Measurements from ENCODE around the gene EDEM2. TPM values are rescaled to one million over a fixed set of nuclear protein-coding genes. Genes with fewer than 3 reads are reported as not detected.

EDEM2 gene
- total and polyA plus RNA-seq, 2 of the 4 experiments (the other 2 are of a cell fraction): 19.0 to 27.4 TPM

GRCh38 chr20:35172434-35172806 lies 25.3 kb upstream of the EDEM2 start:
- H3K79me1 ChIP-seq (ENCODE audit: low read depth in 1 of 2, low read length in 2 of 2): no peaks in the 10 kb centered on the region; a peak in 1 of 4 replicates
- BruUV-seq (replicated peaks): no TSS peak
- H3K27ac ChIP-seq (ENCODE audit: insufficient read depth, low read length): peak overlapping the region; percentile 69
- H3K14ac ChIP-seq (replicated peaks; ENCODE audit: low read depth, low read length): peak overlapping the region; percentile 87
- H4K20me1 ChIP-seq (ENCODE audit: insufficient read depth, low read length): no peaks in the 10 kb centered on the region
- peak overlapping the region; percentile 75 for H4K91ac ChIP-seq (ENCODE audit: insufficient read depth, low read depth, low read length)
- dilution Hi-C loops (cut with HindIII; ENCODE audit: low sequenced_read_pairs, unreplicated experiment) (no loop called here), in situ Hi-C loops (cut with MboI; ENCODE audit: low sequenced_read_pairs) (no loop called here), intact Hi-C loops (cut with micrococcal nuclease) (loop anchor here (2.0 kb wide), 1 partner anchor 26 kb away; the partner anchor contains the start of gene EDEM2)
- H3K9me3 ChIP-seq (ENCODE audit: control insufficient read depth, insufficient read depth, low read length): no peaks in the 10 kb centered on the region
- TF ChIP-seq ELK1 (IDR thresholded peaks at IDR 0.05; ENCODE audit: borderline replicate concordance, low read depth, low read length): no peak
- no peak for TF ChIP-seq MAFK (IDR thresholded peaks at IDR 0.05; ENCODE audit: low read depth, low read length)
- no peak for TF ChIP-seq BHLHE40 (IDR thresholded peaks at IDR 0.05; ENCODE audit: low read depth, low read length)
- TF ChIP-seq CEBPB (IDR thresholded peaks at IDR 0.05; ENCODE audit: low read depth, low read length): no peak
- peaks cover 4% of the 10 kb centered on the region; the same call in 1 of the 2 replicates for H3K36me3 ChIP-seq (ENCODE audit: control insufficient read depth, insufficient read depth, low read length)
- H2BK120ac ChIP-seq (ENCODE audit: low read depth, low read length): peak overlapping the region; percentile 69
- 0 out of 2 replicates have a peak overlapping the region, but pooled peaks have one; percentile 48 for H3K18ac ChIP-seq (ENCODE audit: low read depth, low read length)
- H3K9ac ChIP-seq (ENCODE audit: low read depth, low read length): peak overlapping the region; percentile 60
- H2AK9ac ChIP-seq (replicated peaks; ENCODE audit: low read depth, low read length, poor library complexity): peak overlapping the region; percentile 59
- peak overlapping the region; percentile 51; the same call in 1 of the 2 replicates for H2BK20ac ChIP-seq (ENCODE audit: low read depth, low read length)
- peak overlapping the region; percentile 51; the same call in 1 of the 2 replicates for H4K5ac ChIP-seq (ENCODE audit: low read depth, low read length)
- H4K8ac ChIP-seq (ENCODE audit: low read depth in 2 of 2, low read length in 2 of 2): peak overlapping the region; percentile 59 to 77
- WGBS, 2 experiments (ENCODE audit: extremely low coverage in 2 of 2, insufficient read length in 1 of 2): 60% methylated on average over 1 of the region's 3 CpGs; no CpG with 5 or more reads in 1 of the 2 experiments
- H2BK15ac ChIP-seq (ENCODE audit: low read depth, low read length): peak overlapping the region; percentile 72; the same call in 2 of the 3 replicates
- ATAC-seq (ENCODE audit: low read depth) (no peak), DNase-seq (no peak)
- POLR2A ChIA-PET (ENCODE audit: unreplicated experiment): interaction anchor here (0.6 kb wide), 1 partner anchor 420 kb away, joined by 5 read pairs; no protein-coding TSS in a partner anchor
- H2AFZ ChIP-seq (replicated peaks; ENCODE audit: low read length, poor library complexity): peak overlapping the region; percentile 96
- H3K4me2 ChIP-seq (ENCODE audit: low read depth, low read length): peak overlapping the region; percentile 86
- peak overlapping the region; percentile 70; the same call in 1 of the 2 replicates for H3K56ac ChIP-seq (ENCODE audit: extremely low read depth, insufficient read depth, low read length)
- peak overlapping the region; percentile 20 for H2BK5ac ChIP-seq (ENCODE audit: low read depth, low read length, poor library complexity, severe bottlenecking)
- no peaks in the 10 kb centered on the region for H3K9me1 ChIP-seq (ENCODE audit: insufficient read depth, low read length)
- peak overlapping the region; percentile 84 for H3K4ac ChIP-seq (ENCODE audit: low read depth, low read length)
- H2AK5ac ChIP-seq (ENCODE audit: low read depth, low read length): no peak overlapping the region
- peak overlapping the region; percentile 53 for H3K4me3 ChIP-seq (ENCODE audit: insufficient read depth, low read depth, low read length)
- no peaks in the 10 kb centered on the region for H3K27me3 ChIP-seq (ENCODE audit: control insufficient read depth, insufficient read depth, low read length)
- peak overlapping the region; percentile 75 for H3K23ac ChIP-seq (ENCODE audit: low read depth, low read length)
- CTCF ChIA-PET: no interaction called here
- H3K4me1 ChIP-seq (ENCODE audit: control insufficient read depth, insufficient read depth, low read length): peaks cover 5% of the 10 kb centered on the region; the same call in 1 of the 2 replicates

All from IMR-90 (cell line).